Common myeloid progenitor, CD34-positive (primary cell): ENCODE data around the gene ASAP2.

Experiments used
- CTCF ChIA-PET: fragments of 350-600 bp; sonication (Branson Sonifier 250); formaldehyde crosslinking; loops from one replicate; lab custom pipeline; 2021; ENCODE audit warnings: antibody characterized with exemption; lab: Charles Lee
- POLR2A ChIA-PET: fragments of 350-600 bp; sonication (Branson Sonifier 250); formaldehyde crosslinking; loops from one replicate; lab custom pipeline; 2021; ENCODE audit warnings: antibody characterized with exemption; lab: Charles Lee
- DNase-seq, 3 donors: peaks; one replicate each; pipeline versions ENCODE4 v3.0.0 to v3.0.0-alpha.2; 2013
- H3K27ac ChIP-seq, 2 experiments: 1 replicate in 1 of 2; 2 replicates in 1 of 2; pipeline ENCODE4 v1.7.0; 2013; ENCODE audit warnings: inconsistent platforms in 2 of 2, low read length in 2 of 2, mild to moderate bottlenecking in 2 of 2, low read depth in 1 of 2, moderate library complexity in 1 of 2; ENCODE audit not compliant: severe bottlenecking in 2 of 2, insufficient read depth in 1 of 2, poor library complexity in 1 of 2
- H3K27me3 ChIP-seq, 5 experiments: replicated peaks in 2 of 5; 1 replicate in 3 of 5; 2 replicates in 2 of 5; pipeline versions ENCODE4 v1.6.1 to v1.7.0; 2013; ENCODE audit warnings: low read length in 4 of 5, mild to moderate bottlenecking in 2 of 5, moderate library complexity in 2 of 5, inconsistent platforms in 1 of 5; ENCODE audit not compliant: insufficient read depth in 5 of 5, control insufficient read depth in 4 of 5
- H3K36me3 ChIP-seq, 4 experiments: 1 replicate in 2 of 4; 2 replicates in 2 of 4; pipeline versions ENCODE4 v1.6.1 to v1.7.0; 2013; ENCODE audit warnings: low read length in 3 of 4, control low read depth in 1 of 4, mild to moderate bottlenecking in 1 of 4; ENCODE audit not compliant: control insufficient read depth in 4 of 4, insufficient read depth in 4 of 4
- H3K4me1 ChIP-seq, 4 experiments: 1 replicate in 3 of 4; 2 replicates in 1 of 4; pipeline versions ENCODE4 v1.6.1 to v1.7.1; 2013; ENCODE audit warnings: low read length in 3 of 4, mild to moderate bottlenecking in 3 of 4, control low read depth in 1 of 4, inconsistent platforms in 1 of 4, moderate library complexity in 1 of 4; ENCODE audit not compliant: control insufficient read depth in 4 of 4, insufficient read depth in 4 of 4; ENCODE audit errors: control extremely low read depth in 1 of 4
- H3K4me3 ChIP-seq, 7 experiments: 1 replicate in 4 of 7; 2 replicates in 3 of 7; pipeline versions ENCODE4 v1.5.1 to v1.7.0; 2013; ENCODE audit warnings: mild to moderate bottlenecking in 7 of 7, low read length in 6 of 7, moderate library complexity in 6 of 7, inconsistent platforms in 2 of 7, low read depth in 2 of 7, control low read depth in 1 of 7; ENCODE audit not compliant: insufficient read depth in 4 of 7, control insufficient read depth in 1 of 7; ENCODE audit errors: extremely low read depth in 1 of 7
- H3K9me3 ChIP-seq, 5 experiments: 1 replicate in 4 of 5; 2 replicates in 1 of 5; pipeline versions ENCODE4 v1.6.1 to v1.7.1; 2013; ENCODE audit warnings: low read length in 4 of 5, mild to moderate bottlenecking in 2 of 5, inconsistent platforms in 1 of 5, low read depth in 1 of 5, moderate library complexity in 1 of 5; ENCODE audit not compliant: control insufficient read depth in 4 of 5, insufficient read depth in 2 of 5; ENCODE audit errors: control extremely low read depth in 1 of 5
- WGBS: methylation state at CpG from one replicate; pipeline ENCODE4 v1.1.5; 2013; ENCODE audit not compliant: insufficient coverage; 5-methylcytosine and 5-hydroxymethylcytosine counted together

The ASAP2 gene

GRCh38 chr2:9199716-9200632 lies 6.6 kb upstream of the ASAP2 start:
- Histone ChIP-seq H3K27me3 (peaks cover 0 to 7% (median 3%) of the 10 kb centered on the region in 5 experiments), H3K36me3 (no peaks in the 10 kb centered on the region), H3K27ac (no peak overlapping the region), H3K4me3 (no peak overlapping the region), H3K9me3 (no peaks in the 10 kb centered on the region), H3K4me1 (no peaks in the 10 kb centered on the region)
- DNase-seq: no peak
- ChIA-PET CTCF (no interaction called here), POLR2A (no interaction called here)
- 97% methylated on average over 5 of the region's 9 CpGs for WGBS

- WGBS: 96% methylated on average over 4 of the region's 4 CpGs
- DNase-seq: no peak
- CTCF ChIA-PET: no interaction called here
Measured at GRCh38 chr2:9200633-9201015, 6.0 kb upstream of the ASAP2 start.

DNA sequence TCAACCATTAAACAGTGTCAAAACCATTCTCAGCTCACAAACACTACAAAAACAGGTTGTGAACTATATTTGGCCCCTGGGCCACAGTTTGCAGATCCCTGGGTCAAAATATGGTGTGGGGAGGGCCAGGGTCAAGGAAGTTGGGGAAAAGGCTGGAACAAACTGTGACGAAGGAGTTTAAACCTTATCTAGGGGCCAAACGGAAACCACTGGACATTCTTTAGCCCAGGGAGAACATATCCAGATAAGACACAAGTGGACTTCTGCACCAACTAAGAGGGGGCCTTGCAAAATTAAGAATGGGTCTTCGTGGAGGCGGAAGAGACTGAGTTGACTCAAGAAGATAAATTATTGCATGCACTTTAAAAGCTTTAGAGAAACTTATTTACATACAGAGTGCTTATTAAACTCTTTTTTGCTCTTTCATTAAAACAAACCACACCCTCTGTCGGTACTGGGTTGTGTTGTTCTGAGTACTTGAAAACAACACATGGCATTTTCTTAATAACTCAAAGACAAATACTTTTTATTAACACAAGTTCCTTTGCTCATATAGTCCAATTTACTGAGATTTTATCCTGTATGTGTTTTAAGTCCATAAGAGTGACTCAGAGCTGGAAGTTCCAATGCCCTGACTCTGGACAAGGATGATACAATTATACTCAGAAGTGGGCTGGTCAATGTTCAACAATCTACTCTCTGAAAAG lies 5.3 kb upstream of the ASAP2 start:
- Histone ChIP-seq H3K4me1 (peaks cover 0 to 10% (median 7%) of the 10 kb centered on the region in 4 experiments), H3K36me3 (no peaks in the 10 kb centered on the region), H3K27ac (no peak overlapping the region), H3K27me3 (peaks cover 0 to 7% (median 3%) of the 10 kb centered on the region in 5 experiments), H3K9me3 (no peaks in the 10 kb centered on the region), H3K4me3 (no peak overlapping the region)
- ChIA-PET POLR2A (no interaction called here), CTCF (no interaction called here)
- WGBS: 95% methylated on average over 4 of the region's 5 CpGs
- DNase-seq: no peak

More at GRCh38 chr2:9200633-9201015, 6.0 kb upstream of the ASAP2 start:
- Histone ChIP-seq H3K4me1 (peaks cover 0 to 4% (median 1%) of the 10 kb centered on the region in 4 experiments), H3K27ac (no peak overlapping the region), H3K4me3 (no peak overlapping the region), H3K36me3 (no peaks in the 10 kb centered on the region), H3K27me3 (peaks cover 0 to 7% (median 3%) of the 10 kb centered on the region in 5 experiments), H3K9me3 (no peaks in the 10 kb centered on the region)
- POLR2A ChIA-PET: no interaction called here

DNA sequence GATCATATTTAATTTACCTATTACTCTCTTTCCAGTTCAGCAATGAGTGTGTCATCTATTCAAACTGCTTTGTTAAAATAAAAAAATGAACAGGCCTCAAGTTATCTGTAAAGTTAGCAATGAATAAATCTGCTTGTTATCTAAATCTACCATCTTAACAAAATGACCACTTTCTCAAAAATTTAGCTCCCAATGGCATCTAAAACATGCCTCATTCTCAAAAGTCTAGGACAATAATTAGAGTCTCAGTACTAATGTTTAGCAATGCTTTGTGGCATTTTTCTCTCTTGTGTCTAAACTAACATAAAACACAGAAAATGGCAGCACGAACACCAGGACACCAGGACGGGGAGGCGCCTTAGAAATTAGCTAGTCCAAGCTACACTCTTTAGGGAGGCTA lies 3.6 kb upstream of the ASAP2 start:
- 80% methylated on average over 1 of the region's 3 CpGs for WGBS
- Histone ChIP-seq H3K4me1 (peaks cover 0 to 20% (median 17%) of the 10 kb centered on the region in 4 experiments), H3K4me3 (no peak overlapping the region), H3K27me3 (peaks cover 0 to 9% (median 3%) of the 10 kb centered on the region in 5 experiments), H3K27ac (no peak overlapping the region), H3K36me3 (no peaks in the 10 kb centered on the region), H3K9me3 (no peaks in the 10 kb centered on the region)
- ChIA-PET POLR2A (no interaction called here), CTCF (no interaction called here)
- DNase-seq: no peak

- Histone ChIP-seq H3K27me3 (peaks cover 0 to 10% (median 3%) of the 10 kb centered on the region in 5 experiments), H3K4me3 (no peak overlapping the region), H3K9me3 (no peaks in the 10 kb centered on the region), H3K4me1 (peaks cover 0 to 21% (median 17%) of the 10 kb centered on the region in 4 experiments), H3K27ac (no peak overlapping the region), H3K36me3 (no peaks in the 10 kb centered on the region)
- no peak for DNase-seq
- WGBS: 79% methylated on average over 3 of the region's 5 CpGs
- POLR2A ChIA-PET: no interaction called here
- CTCF ChIA-PET: interaction anchor here (1.0 kb wide), 1 partner anchor 61 kb away, joined by 3 read pairs; no protein-coding TSS in a partner anchor
Measured at GRCh38 chr2:9203876-9204275, 2.7 kb upstream of the ASAP2 start.

DNA sequence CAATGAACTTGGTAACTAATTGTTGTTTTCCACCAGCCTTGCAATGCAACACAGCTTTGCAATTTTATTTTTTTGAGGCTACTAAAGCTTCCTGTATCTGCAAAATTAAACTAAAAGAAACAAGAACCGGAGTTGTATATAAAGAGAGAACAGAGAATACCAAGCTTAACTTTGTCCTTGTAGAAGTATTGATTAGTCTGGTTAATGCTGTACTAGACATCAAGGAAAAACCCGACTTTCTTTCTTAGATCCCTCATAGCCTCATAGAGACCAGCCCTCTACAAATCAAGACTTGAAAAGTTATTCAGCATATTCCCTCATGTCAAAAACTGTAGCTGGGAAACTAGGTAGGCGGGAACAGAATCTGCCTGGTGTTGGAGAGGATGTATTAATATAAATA lies 1.7 kb upstream of the ASAP2 start:
- H3K4me3 ChIP-seq: no peak overlapping the region
- no peaks in the 10 kb centered on the region for H3K36me3 ChIP-seq
- WGBS: no CpG with 5 or more reads among the region's 3 CpGs
- ChIA-PET CTCF (interaction anchor here (0.8 to 2.4 kb wide), 10 partner anchors 9 to 164 kb away, joined by 3 to 12 read pairs (median 4); no protein-coding TSS in a partner anchor), POLR2A (no interaction called here)
- H3K9me3 ChIP-seq: no peaks in the 10 kb centered on the region
- no peak overlapping the region for H3K27ac ChIP-seq
- H3K27me3 ChIP-seq: peaks cover 0 to 9% (median 0%) of the 10 kb centered on the region in 5 experiments
- DNase-seq: no peak
- H3K4me1 ChIP-seq: peaks cover 0 to 21% (median 17%) of the 10 kb centered on the region in 4 experiments
